ENCODE measurements around the gene ELMO1.

- TF ChIP-seq, protein P1, sequence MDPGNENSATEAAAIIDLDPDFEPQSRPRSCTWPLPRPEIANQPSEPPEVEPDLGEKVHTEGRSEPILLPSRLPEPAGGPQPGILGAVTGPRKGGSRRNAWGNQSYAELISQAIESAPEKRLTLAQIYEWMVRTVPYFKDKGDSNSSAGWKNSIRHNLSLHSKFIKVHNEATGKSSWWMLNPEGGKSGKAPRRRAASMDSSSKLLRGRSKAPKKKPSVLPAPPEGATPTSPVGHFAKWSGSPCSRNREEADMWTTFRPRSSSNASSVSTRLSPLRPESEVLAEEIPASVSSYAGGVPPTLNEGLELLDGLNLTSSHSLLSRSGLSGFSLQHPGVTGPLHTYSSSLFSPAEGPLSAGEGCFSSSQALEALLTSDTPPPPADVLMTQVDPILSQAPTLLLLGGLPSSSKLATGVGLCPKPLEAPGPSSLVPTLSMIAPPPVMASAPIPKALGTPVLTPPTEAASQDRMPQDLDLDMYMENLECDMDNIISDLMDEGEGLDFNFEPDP (CRISPR knock-in tag; conservative IDR thresholded peaks at IDR 0.05): no peak
- no peak for TF ChIP-seq SOX5 (CRISPR knock-in tag; IDR thresholded peaks at IDR 0.05; ENCODE audit: borderline replicate concordance)
- TF ChIP-seq SMARCC2 (IDR thresholded peaks at IDR 0.05): no peak
- no peak for TF ChIP-seq MAFK (conservative IDR thresholded peaks at IDR 0.05 in 1 of 2, IDR thresholded peaks at IDR 0.05 in 1 of 2; ENCODE audit: low read length in 2 of 2)
- TF ChIP-seq ZNF263 (CRISPR knock-in tag; IDR thresholded peaks at IDR 0.05): no peak
Measured at GRCh38 chr7:37195388-37195787, 253.3 kb downstream of the ELMO1 start.

All from HepG2 (cell line).